K562 (cell line): ENCODE results near the gene ZNF641. TPM values are rescaled to one million over a fixed set of nuclear protein-coding genes. Genes with fewer than 3 reads are reported as not detected.

Source experiments
- ATAC-seq: fragments of 200-7000 bp; cut with Tn5 transposase; 3 replicates; pipeline ENCODE4 v1.9.1; 2020; ENCODE audit warnings: moderate library complexity
- BruUV-seq: library from RNA; stranded (reverse); fragments of 400-500 nt; replicated peaks from 2 replicates; lab custom pipeline; 2021; lab: Mats Ljungman, UMichigan
- CTCF ChIA-PET: fragments of 300-600 bp; formaldehyde crosslinking; extraction: SDS; loops from one replicate; lab custom pipeline; 2021; ENCODE audit warnings: low intra/inter-chr PET ratio; lab: Yijun Ruan, JAX
- POLR2A ChIA-PET: fragments of 300-600, 350-650 bp; sonication (Branson Sonifier 250); formaldehyde crosslinking; extraction: SDS; loops from one replicate; lab custom pipeline; 2021; ENCODE audit warnings: antibody characterized with exemption, inconsistent platforms; lab: Yijun Ruan, JAX
- DNase-seq, 4 experiments: peaks; one replicate each; pipeline versions ENCODE4 v3.0.0 to v3.0.0-alpha.2; 2011 to 2018; ENCODE audit warnings: low spot score in 3 of 4, mixed read lengths in 3 of 4; ENCODE audit errors: extremely low read depth in 1 of 4
- FAIRE-seq: peaks from 2 replicates; lab custom pipeline; 2011; peaks lifted over from hg19 to GRCh38; lab: Jason Lieb, UNC
- H2AFZ ChIP-seq: 2 replicates; pipeline ENCODE4 v1.6.0; 2011; ENCODE audit warnings: low read depth, low read length, control low read depth, inconsistent platforms
- H3K27ac ChIP-seq: fragments of 200-600 bp; 3 replicates; pipeline ENCODE4 v1.8.0; 2011; ENCODE audit warnings: low read depth, mild to moderate bottlenecking, control low read depth, inconsistent platforms, low read length, moderate library complexity, mixed read lengths; ENCODE audit errors: extremely low read depth
- H3K27me3 ChIP-seq, 2 experiments: fragments of 300-600 bp in 1 of 2; 2 replicates in 1 of 2; 3 replicates in 1 of 2; pipeline versions ENCODE4 v1.6.0 to v1.8.0; 2011; ENCODE audit warnings: inconsistent platforms in 2 of 2, low read length in 2 of 2, mild to moderate bottlenecking in 1 of 2, mixed read lengths in 1 of 2, moderate library complexity in 1 of 2; ENCODE audit not compliant: control insufficient read depth in 2 of 2, insufficient read depth in 2 of 2
- H3K36me3 ChIP-seq: fragments of 300-600 bp; 3 replicates; pipeline ENCODE4 v1.8.0; 2011; ENCODE audit warnings: mild to moderate bottlenecking, low read length, inconsistent platforms; ENCODE audit not compliant: control insufficient read depth, insufficient read depth
- H3K4me1 ChIP-seq, 2 experiments: fragments of 200-600 bp in 1 of 2; replicated peaks in 1 of 2; 2 replicates in 1 of 2; 3 replicates in 1 of 2; pipeline versions ENCODE4 v1.5.1 to v1.8.0; 2011; ENCODE audit warnings: inconsistent platforms in 2 of 2, low read length in 2 of 2, mild to moderate bottlenecking in 1 of 2, mixed read lengths in 1 of 2, moderate library complexity in 1 of 2; ENCODE audit not compliant: control insufficient read depth in 2 of 2, insufficient read depth in 2 of 2
- H3K4me2 ChIP-seq: 2 replicates; pipeline ENCODE4 v1.6.1; 2011; ENCODE audit warnings: low read length, control low read depth, inconsistent platforms, mixed read lengths; ENCODE audit not compliant: insufficient read depth
- H3K4me3 ChIP-seq: fragments of 200-600 bp; sonication (generic), shearing (Covaris generic); 2 replicates; pipeline ENCODE4 v1.5.1; 2016; ENCODE audit warnings: control low read depth, inconsistent platforms
- H3K79me2 ChIP-seq: fragments of 200-600 bp; 3 replicates; pipeline ENCODE4 v1.8.0; 2011; ENCODE audit warnings: low read length, inconsistent platforms; ENCODE audit not compliant: control insufficient read depth, insufficient read depth
- H3K9ac ChIP-seq, 2 experiments: 2 replicates each; pipeline versions ENCODE4 v1.6.0 to v1.6.1; 2011; ENCODE audit warnings: low read depth in 2 of 2, low read length in 2 of 2, control low read depth in 1 of 2, inconsistent platforms in 1 of 2, mild to moderate bottlenecking in 1 of 2, mixed read lengths in 1 of 2; ENCODE audit not compliant: insufficient read depth in 1 of 2
- H3K9me1 ChIP-seq: one replicate; pipeline ENCODE4 v1.6.0; 2011; ENCODE audit warnings: inconsistent platforms, mild to moderate bottlenecking, low read length, moderate library complexity; ENCODE audit not compliant: control insufficient read depth, insufficient read depth
- H3K9me3 ChIP-seq: replicated peaks from 2 replicates; pipeline ENCODE4 v1.5.1; 2011; ENCODE audit warnings: low read depth, low read length, inconsistent platforms; ENCODE audit not compliant: control insufficient read depth, insufficient read depth
- H4K20me1 ChIP-seq: replicated peaks from 2 replicates; pipeline ENCODE4 v1.6.1; 2011; ENCODE audit warnings: low read length, inconsistent platforms, mixed read lengths; ENCODE audit not compliant: control insufficient read depth, insufficient read depth
- ARHGAP35 ChIP-seq: fragments of 450-650 bp; IDR thresholded peaks from 2 replicates; pipeline ENCODE4 v1.6.1; 2018; ENCODE audit not compliant: partially characterized antibody
- ARID1B ChIP-seq: fragments of 450-650 bp; IDR thresholded peaks from 2 replicates; pipeline ENCODE4 v1.6.1; 2016; ENCODE audit warnings: antibody characterized with exemption, mild to moderate bottlenecking, inconsistent platforms
- C11orf30 ChIP-seq: fragments of 450-650 bp; IDR thresholded peaks from 2 replicates; pipeline ENCODE4 v1.6.1; 2016; ENCODE audit warnings: low read depth, mild to moderate bottlenecking
- CBX1 ChIP-seq: sonication (generic); IDR thresholded peaks from 2 replicates; pipeline ENCODE4 v1.6.1; 2016; ENCODE audit warnings: antibody characterized with exemption, low read depth, mild to moderate bottlenecking
- CXXC5 ChIP-seq: fragments of 250-450 bp; sonication (Bioruptor Pico); IDR thresholded peaks from 2 replicates; pipeline ENCODE4 v1.8.0; 2022; ENCODE audit warnings: inconsistent platforms, mild to moderate bottlenecking, moderate library complexity
- DIDO1 ChIP-seq: fragments of 450-650 bp; IDR thresholded peaks from 2 replicates; pipeline ENCODE4 v1.6.1; 2016; ENCODE audit warnings: low read depth, missing biosample characterization, missing genetic modification characterization
- GABPA ChIP-seq: fragments of 200-800 bp; sonication (Bioruptor generic); conservative IDR thresholded peaks from 2 replicates; pipeline ENCODE4 v1.6.1; 2016; ENCODE audit warnings: low read depth, missing genetic modification characterization, missing compliant biosample characterization
- HDAC8 ChIP-seq: fragments of 450-650 bp; IDR thresholded peaks from 2 replicates; pipeline ENCODE4 v1.6.1; 2016; ENCODE audit warnings: mild to moderate bottlenecking, missing genetic modification characterization, moderate library complexity, missing compliant biosample characterization
- PCBP1 ChIP-seq: fragments of 200-400 bp; formaldehyde crosslinking; IDR thresholded peaks from 2 replicates; pipeline ENCODE4 v1.6.1; 2018; ENCODE audit warnings: mild to moderate bottlenecking, low read depth, low read length; ENCODE audit not compliant: poor library complexity, severe bottlenecking
- POLR2AphosphoS5 ChIP-seq: IDR thresholded peaks from 2 replicates; pipeline ENCODE4 v1.6.1; 2011; ENCODE audit warnings: mild to moderate bottlenecking, low read depth, low read length, moderate library complexity; ENCODE audit not compliant: control insufficient read depth, insufficient read depth
- POLR3G ChIP-seq: IDR thresholded peaks from 2 replicates; pipeline ENCODE4 v1.6.1; 2011; ENCODE audit not compliant: insufficient read length, insufficient replicate concordance; ENCODE audit errors: extremely low read depth
- PPARD ChIP-seq: fragments of 250-450 bp; sonication (Bioruptor Pico); IDR thresholded peaks from 2 replicates; pipeline ENCODE4 v1.8.0; 2022; ENCODE audit warnings: inconsistent platforms, mild to moderate bottlenecking, moderate library complexity
- SMAD3 ChIP-seq: fragments of 450-650 bp; formaldehyde crosslinking; conservative IDR thresholded peaks from 2 replicates; pipeline ENCODE4 v1.4.0; 2020; ENCODE audit warnings: mild to moderate bottlenecking
- TEAD1 ChIP-seq, 2 experiments: fragments of 450-650 bp in 1 of 2; sonication (generic) in 1 of 2; formaldehyde crosslinking; IDR thresholded peaks; 2 replicates each; pipeline versions ENCODE4 v1.4.0 to v1.8.0; 2020 to 2022; ENCODE audit warnings: mild to moderate bottlenecking in 2 of 2, missing genetic modification reagents in 1 of 2
- YY1 ChIP-seq, 3 experiments: IDR thresholded peaks; 2 replicates each; pipeline ENCODE4 v1.6.1; 2011; ENCODE audit warnings: low read length in 2 of 3, mild to moderate bottlenecking in 2 of 3, moderate library complexity in 2 of 3, borderline replicate concordance in 1 of 3, control low read depth in 1 of 3, low read depth in 1 of 3; ENCODE audit not compliant: insufficient read depth in 3 of 3, insufficient replicate concordance in 2 of 3, control insufficient read depth in 1 of 3, insufficient read length in 1 of 3; ENCODE audit errors: extremely low read depth in 1 of 3
- ZNF324 ChIP-seq: fragments of 250-450 bp; sonication (Bioruptor Pico); IDR thresholded peaks from 2 replicates; pipeline ENCODE4 v1.4.0; 2020; ENCODE audit warnings: mild to moderate bottlenecking
- WGBS: fragments of 100-300 bp; shearing (Covaris generic); methylation state at CpG from one replicate; pipeline ENCODE4 v1.1.6; 2016; ENCODE audit warnings: low coverage, mixed read lengths; ENCODE audit not compliant: insufficient coverage; ENCODE audit errors: missing lambda C conversion rate; 5-methylcytosine and 5-hydroxymethylcytosine counted together
- in situ Hi-C: fragments of 300-500 bp; cut with MboI; formaldehyde crosslinking; loops from 4 replicates; pipeline ENCODE4 v1.15.0; 2018; ENCODE audit warnings: inconsistent platforms, mixed read lengths
- intact Hi-C: fragments of 100-400 bp; cut with micrococcal nuclease; formaldehyde crosslinking; loops from 2 replicates; pipeline ENCODE4 v1.14.2; 2022
- polyA plus RNA-seq, 8 experiments: library from polyadenylated mRNA; depleted of rRNA in 4 of 8; stranded (reverse) in 5 of 8; unstranded in 3 of 8; fragments of >200 nt; fragmentation: Nextera tagmentation in 2 of 8; fragmentation: Illumina TruSeq in 1 of 8; extraction: Ambion mirVana in 2 of 8; extraction: Trizol in 1 of 8; gene quantifications; 2 replicates each; pipeline versions ENCODE4 v1.2.1 to v1.2.3, GENCODE V29; 2011 to 2014; ENCODE audit warnings: inconsistent platforms in 1 of 8, missing spikeins in 1 of 8
- total RNA-seq, 7 experiments: library from RNA; depleted of rRNA in 6 of 7; stranded (reverse); fragments of >200 nt in 6 of 7; fragmentation: Illumina TruSeq in 2 of 7; extraction: Trizol in 2 of 7; gene quantifications; 2 replicates each; pipeline versions ENCODE4 v1.2.1 to v1.2.3, GENCODE V29; 2011 to 2021; ENCODE audit warnings: low replicate concordance in 1 of 7

Gene ZNF641
- total and polyA plus RNA-seq, 9 of the 15 experiments (the other 6 are each of a cell fraction or from before 2014, with no cell fraction given) = 2.5 to 15.6 (median 9.2) TPM

GRCh38 chr12:48288387-48289268 is 62.1 kb downstream of the ZNF641 start:
- POLR2A ChIA-PET = no interaction called here
- Histone ChIP-seq H3K4me2 (no peak overlapping the region), H4K20me1 (no peaks in the 10 kb centered on the region), H3K9ac (no peak overlapping the region), H3K27me3 (no peaks in the 10 kb centered on the region), H3K36me3 (no peaks in the 10 kb centered on the region), H2AFZ (peak overlapping the region; percentile 56; the same call in 1 of the 2 replicates), H3K4me1 (0 out of 5 replicates have a peak, but pooled peaks cover 0 to 2% of the 10 kb centered on the region in 2 experiments), H3K4me3 (no peak overlapping the region), H3K27ac (no peak overlapping the region)
- ATAC-seq = no peak
- intact Hi-C loops = no loop called here
- in situ Hi-C loops = no loop called here
- no TSS peak for BruUV-seq
- WGBS = 24% methylated on average over 6 of the region's 6 CpGs
- no peak for TF ChIP-seq TEAD1 (CRISPR knock-in tag; IDR thresholded peaks at IDR 0.05)
- TF ChIP-seq PPARD = no peak
- TF ChIP-seq YY1 (IDR thresholded peaks at IDR 0.05; ENCODE audit: borderline replicate concordance in 1 of 3, control insufficient read depth in 1 of 3, extremely low read depth in 1 of 3, insufficient read depth in 3 of 3, insufficient read length in 1 of 3, insufficient replicate concordance in 2 of 3, low read depth in 1 of 3, low read length in 2 of 3) = no peak
- TF ChIP-seq C11orf30 = no peak
- no peak for TF ChIP-seq ARID1B
- TF ChIP-seq POLR3G = no peak
- no peak for TF ChIP-seq ZNF324
- TF ChIP-seq SMAD3 (CRISPR knock-in tag) = no peak
- no peak for TF ChIP-seq DIDO1 (tag)
- no peak for TF ChIP-seq ARHGAP35
- no peak for TF ChIP-seq GABPA
- no peak for TF ChIP-seq HDAC8 (tag)
- TF ChIP-seq POLR2AphosphoS5 = no peak
- no peak for TF ChIP-seq PCBP1
- no peak for TF ChIP-seq CXXC5 (CRISPR knock-in tag)
- TF ChIP-seq CBX1 = no peak
- TF ChIP-seq, all 486 proteins: peak for 0
- H3K9me3 ChIP-seq = no peaks in the 10 kb centered on the region
- no peak for DNase-seq
- no peaks in the 10 kb centered on the region for H3K79me2 ChIP-seq
- CTCF ChIA-PET = no interaction called here
- FAIRE-seq = no peak
- H3K9me1 ChIP-seq = no peaks in the 10 kb centered on the region
